SK-N-MC (cell line): ENCODE results near the gene ZNF428.
A peak's percentile ranks its signal among the peaks of the same experiment; 100 is the strongest.

Experiments
- DNase-seq: peaks from one replicate; pipeline ENCODE4 v3.0.0-alpha.2; 2011; ENCODE audit warnings: low read depth, low spot score
- H3K27ac ChIP-seq: fragments of 200-600 bp; sonication (generic); 2 replicates; pipeline ENCODE4 v1.5.1; 2016; ENCODE audit warnings: mixed run types
- H3K36me3 ChIP-seq: fragments of 200-600 bp; sonication (generic); 2 replicates; pipeline ENCODE4 v1.6.1; 2017; ENCODE audit warnings: antibody characterized with exemption, low read length, mixed read lengths; ENCODE audit not compliant: insufficient read depth
- H3K4me3 ChIP-seq: fragments of 200-600 bp; sonication (generic); 2 replicates; pipeline ENCODE4 v1.5.1; 2016
- H3K9ac ChIP-seq: fragments of 200-600 bp; sonication (generic); 2 replicates; pipeline ENCODE4 v1.8.0; 2017; ENCODE audit warnings: mixed run types, mixed read lengths; ENCODE audit not compliant: insufficient read length
- H3K9me3 ChIP-seq: fragments of 200-600 bp; sonication (generic); 2 replicates; pipeline ENCODE4 v1.6.1; 2017; ENCODE audit warnings: low read depth, mild to moderate bottlenecking, antibody characterized with exemption, low read length, moderate library complexity, mixed read lengths
- EZH2 ChIP-seq: fragments of 200-600 bp; sonication (generic); IDR thresholded peaks from one replicate; pipeline ENCODE4 v1.6.1; 2017; ENCODE audit warnings: antibody characterized with exemption
- FOXP2 ChIP-seq: optimal IDR thresholded peaks from 2 replicates; pipeline ENCODE3; 2011; ENCODE audit warnings: mild to moderate bottlenecking, moderate library complexity; ENCODE audit not compliant: insufficient read depth; ENCODE audit errors: extremely low read length, control extremely low read depth
- POLR2AphosphoS5 ChIP-seq: IDR thresholded peaks from 2 replicates; pipeline ENCODE4 v1.6.1; 2012; ENCODE audit warnings: mild to moderate bottlenecking, low read depth, low read length, borderline replicate concordance

Gene ZNF428

GRCh38 chr19:43624933-43625332, 5.5 kb upstream of the ZNF428 start:
- H3K4me3 ChIP-seq, result no peak overlapping the region
- no peak for DNase-seq
- peaks cover 7% of the 10 kb centered on the region for H3K36me3 ChIP-seq
- no peaks in the 10 kb centered on the region for H3K9me3 ChIP-seq
- H3K9ac ChIP-seq, result no peak overlapping the region
- H3K27ac ChIP-seq, result no peak overlapping the region
- TF ChIP-seq FOXP2, result no peak
- TF ChIP-seq POLR2AphosphoS5, result no peak
- no peak for TF ChIP-seq EZH2

GRCh38 chr19:43623889-43624670, 4.7 kb upstream of the ZNF428 start:
- DNase-seq, result no peak
- no peak overlapping the region for H3K9ac ChIP-seq
- peaks cover 7% of the 10 kb centered on the region for H3K36me3 ChIP-seq
- TF ChIP-seq POLR2AphosphoS5, result no peak
- no peak for TF ChIP-seq EZH2
- TF ChIP-seq FOXP2, result no peak
- 0 out of 2 replicates have a peak overlapping the region, but pooled peaks have one; percentile 42 for H3K27ac ChIP-seq
- H3K4me3 ChIP-seq, result no peak overlapping the region
- H3K9me3 ChIP-seq, result no peaks in the 10 kb centered on the region

GRCh38 chr19:43622956-43623355, 3.5 kb upstream of the ZNF428 start:
- Histone ChIP-seq H3K27ac (no peak overlapping the region), H3K4me3 (no peak overlapping the region), H3K9ac (no peak overlapping the region), H3K36me3 (peaks cover 7% of the 10 kb centered on the region), H3K9me3 (no peaks in the 10 kb centered on the region)
- DNase-seq, result no peak
- TF ChIP-seq FOXP2 (no peak), EZH2 (no peak)

- no peak for DNase-seq
- H3K36me3 ChIP-seq, result peaks cover 7% of the 10 kb centered on the region
- no peaks in the 10 kb centered on the region for H3K9me3 ChIP-seq
- TF ChIP-seq EZH2 (no peak), FOXP2 (no peak), POLR2AphosphoS5 (no peak)
- no peak overlapping the region for H3K9ac ChIP-seq
- no peak overlapping the region for H3K4me3 ChIP-seq
- H3K27ac ChIP-seq, result peak overlapping the region; percentile 54
Observed at GRCh38 chr19:43622070-43622469, 2.6 kb upstream of the ZNF428 start.

GRCh38 chr19:43620061-43621001, 902 bp upstream of the ZNF428 start:
- DNase-seq, result no peak
- Histone ChIP-seq H3K27ac (peak overlapping the region; percentile 98), H3K4me3 (peak overlapping the region; percentile 89), H3K9ac (peak overlapping the region; percentile 94), H3K9me3 (no peaks in the 10 kb centered on the region), H3K36me3 (peaks cover 7% of the 10 kb centered on the region)
- TF ChIP-seq FOXP2 (no peak), EZH2 (no peak), POLR2AphosphoS5 (no peak)

- Histone ChIP-seq H3K9ac (peak overlapping the region; percentile 94), H3K27ac (peak overlapping the region; percentile 98), H3K9me3 (no peaks in the 10 kb centered on the region), H3K36me3 (no peaks in the 10 kb centered on the region; the same call in 1 of the 2 replicates), H3K4me3 (peak overlapping the region; percentile 89)
- DNase-seq, result no peak
- TF ChIP-seq FOXP2 (no peak), EZH2 (no peak), POLR2AphosphoS5 (no peak)
Observed at GRCh38 chr19:43618921-43619261, 538 bp downstream of the ZNF428 start.

GRCh38 chr19:43616954-43617353, 2.5 kb downstream of the ZNF428 start:
- no peak for DNase-seq
- TF ChIP-seq EZH2, result no peak
- TF ChIP-seq FOXP2, result no peak
- TF ChIP-seq POLR2AphosphoS5, result no peak

GRCh38 chr19:43616306-43616705, 3.1 kb downstream of the ZNF428 start:
- Histone ChIP-seq H3K9ac (no peak overlapping the region), H3K9me3 (no peaks in the 10 kb centered on the region), H3K27ac (peak overlapping the region; percentile 6; the same call in 1 of the 2 replicates), H3K36me3 (peaks cover 21% of the 10 kb centered on the region; the same call in 1 of the 2 replicates), H3K4me3 (no peak overlapping the region)
- no peak for DNase-seq
- TF ChIP-seq FOXP2 (no peak), POLR2AphosphoS5 (no peak), EZH2 (no peak)

More at GRCh38 chr19:43616954-43617353, 2.5 kb downstream of the ZNF428 start:
- Histone ChIP-seq H3K9ac (no peak overlapping the region), H3K27ac (no peak overlapping the region), H3K4me3 (no peak overlapping the region), H3K36me3 (peaks cover 16% of the 10 kb centered on the region; the same call in 1 of the 2 replicates), H3K9me3 (no peaks in the 10 kb centered on the region)
